HG02970 (cell line): ENCODE measurements around the gene SLAIN2.

ENCODE experiments used
- ATAC-seq: cut with Tn5 transposase; IDR thresholded peaks from one replicate; pipeline ENCODE4 v1.9.1; 2021; ENCODE audit warnings: mild to moderate bottlenecking, moderate library complexity, moderate number of reproducible peaks; ENCODE audit not compliant: unreplicated experiment, low FRiP score

SLAIN2 gene

DNA sequence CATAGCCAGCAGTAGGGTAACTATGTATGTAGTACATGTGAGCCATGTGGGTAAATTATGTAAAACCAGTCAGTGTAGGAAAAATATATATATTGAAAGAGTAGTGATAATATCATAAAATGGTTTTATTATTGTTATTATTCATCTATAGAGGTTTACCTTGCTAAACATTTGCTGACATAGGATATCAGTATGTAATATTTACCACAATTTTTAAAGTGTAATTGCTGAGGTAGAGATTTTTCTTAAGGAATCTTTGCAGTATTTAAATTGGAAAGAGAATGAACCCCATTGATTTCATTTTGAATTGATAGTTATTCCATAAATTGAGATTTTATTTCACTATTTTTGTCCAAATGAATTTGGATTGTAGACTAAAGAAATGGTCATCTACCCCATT lies 27.1 kb downstream of the SLAIN2 start:
- no peak for ATAC-seq

- ATAC-seq: no peak
Observed at GRCh38 chr4:48369248-48369647, 27.9 kb downstream of the SLAIN2 start.

DNA sequence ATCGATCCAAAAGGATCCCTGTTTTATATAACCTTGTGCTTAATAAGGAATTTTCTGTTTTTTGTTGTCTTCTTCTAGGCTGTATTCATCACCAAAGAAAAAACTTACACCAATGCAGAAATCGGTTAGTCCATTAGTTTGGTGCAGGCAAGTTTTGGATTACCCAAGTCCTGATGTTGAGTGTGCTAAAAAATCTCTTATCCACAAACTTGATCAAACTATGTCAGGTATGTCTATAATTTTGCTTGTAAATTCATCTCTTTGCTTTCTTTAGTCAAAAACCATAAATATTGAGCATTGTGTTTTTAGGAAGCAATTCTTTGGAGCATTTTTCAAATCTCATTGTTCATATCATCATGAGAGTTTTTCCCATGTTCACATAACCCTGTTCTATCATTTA lies 28.4 kb downstream of the SLAIN2 start:
- no peak for ATAC-seq

- no peak for ATAC-seq
Observed at GRCh38 chr4:48370260-48371134, 29.2 kb downstream of the SLAIN2 start.

- no peak for ATAC-seq
Observed at GRCh38 chr4:48372272-48372671, 30.9 kb downstream of the SLAIN2 start.

DNA sequence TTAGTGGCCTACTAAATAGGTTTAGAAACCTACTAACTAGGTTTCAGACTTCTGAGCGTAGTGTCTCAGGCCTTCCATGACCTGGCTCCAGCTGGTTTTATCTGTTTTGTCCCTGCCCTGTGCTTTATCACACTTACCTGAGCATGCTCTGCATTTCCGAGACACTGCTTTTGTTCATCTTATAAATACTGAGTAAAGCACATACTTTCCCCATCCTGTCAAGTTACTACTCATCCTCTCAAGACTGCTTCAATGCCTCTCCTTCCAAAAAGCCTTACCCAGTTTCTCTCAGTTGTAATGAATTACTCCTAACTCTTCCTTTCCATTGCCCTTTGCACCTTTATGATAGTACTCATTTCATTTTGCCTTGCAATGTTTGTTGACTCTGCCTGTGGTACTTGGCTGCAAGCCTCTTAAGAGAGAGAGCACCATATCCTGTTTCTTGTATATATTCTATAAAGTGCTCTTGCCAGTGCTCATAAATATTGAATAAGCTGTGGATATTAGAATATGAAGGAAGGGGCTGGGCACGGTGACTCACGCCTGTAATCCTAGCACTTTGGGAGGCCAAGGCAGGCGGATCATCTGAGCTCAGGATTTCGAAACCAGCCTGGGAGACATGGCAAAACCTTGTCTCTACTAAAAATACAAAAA lies 34.4 kb downstream of the SLAIN2 start:
- ATAC-seq: no peak

- ATAC-seq: no peak
Observed at GRCh38 chr4:48379587-48380180, 38.4 kb downstream of the SLAIN2 start.

DNA sequence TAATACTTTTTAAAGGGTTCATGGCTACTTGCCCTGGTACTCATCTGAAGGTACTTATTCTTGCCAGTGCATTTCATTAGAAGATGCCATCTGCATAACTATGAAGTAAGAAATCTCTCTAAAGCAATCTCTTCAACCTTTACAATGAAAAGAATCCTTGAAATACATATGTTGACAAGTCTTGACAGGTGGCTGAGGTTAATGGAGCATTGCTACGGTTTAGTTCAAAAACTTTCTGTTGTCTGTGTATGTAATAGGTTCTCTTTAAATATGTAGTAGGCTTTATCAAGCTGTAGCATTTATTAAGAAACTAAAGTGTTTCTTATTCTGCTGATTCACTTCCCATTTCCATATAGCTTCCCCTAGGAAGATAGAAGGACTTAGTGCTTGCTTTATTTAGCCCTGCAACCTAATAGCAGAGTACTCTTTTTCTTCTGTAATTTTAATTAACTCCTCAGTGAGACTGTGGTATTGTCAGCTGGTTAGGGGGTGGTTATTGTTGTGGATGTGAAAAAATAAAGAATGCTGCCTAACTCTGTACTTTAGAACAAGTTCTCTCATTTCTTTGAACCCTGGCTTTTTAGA lies 39.3 kb downstream of the SLAIN2 start:
- no peak for ATAC-seq

GRCh38 chr4:48388525-48389154 lies 47.3 kb downstream of the SLAIN2 start:
- ATAC-seq: no peak

GRCh38 chr4:48396043-48396442 lies 54.7 kb downstream of the SLAIN2 start:
- ATAC-seq: no peak

- ATAC-seq: no peak
Observed at GRCh38 chr4:48400416-48400815, 59.1 kb downstream of the SLAIN2 start.

GRCh38 chr4:48403358-48403757 lies 62.0 kb downstream of the SLAIN2 start:
- no peak for ATAC-seq

DNA sequence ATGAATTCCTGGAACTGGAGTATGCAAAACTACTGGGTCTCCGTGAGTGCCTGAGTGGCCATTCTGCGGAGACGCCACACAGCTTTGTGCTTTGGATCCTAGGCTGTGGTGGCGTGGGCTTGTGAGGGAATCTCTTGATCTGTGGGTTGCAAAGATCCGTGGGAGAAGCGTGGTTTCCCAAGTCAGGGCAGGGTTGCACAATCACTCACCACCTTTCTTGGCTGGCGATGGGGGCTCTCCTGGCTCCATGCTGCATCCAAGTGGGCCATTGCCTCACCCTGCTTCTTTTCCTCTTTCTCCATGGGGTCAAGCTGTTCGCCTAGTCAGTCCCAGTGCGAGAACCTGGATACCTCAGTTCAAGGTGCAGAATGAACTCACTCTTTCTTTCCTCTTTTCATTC lies 62.5 kb downstream of the SLAIN2 start:
- ATAC-seq: no peak

GRCh38 chr4:48405924-48406323 lies 64.6 kb downstream of the SLAIN2 start:
- no peak for ATAC-seq

GRCh38 chr4:48409203-48409602 lies 67.9 kb downstream of the SLAIN2 start:
- ATAC-seq: no peak

DNA sequence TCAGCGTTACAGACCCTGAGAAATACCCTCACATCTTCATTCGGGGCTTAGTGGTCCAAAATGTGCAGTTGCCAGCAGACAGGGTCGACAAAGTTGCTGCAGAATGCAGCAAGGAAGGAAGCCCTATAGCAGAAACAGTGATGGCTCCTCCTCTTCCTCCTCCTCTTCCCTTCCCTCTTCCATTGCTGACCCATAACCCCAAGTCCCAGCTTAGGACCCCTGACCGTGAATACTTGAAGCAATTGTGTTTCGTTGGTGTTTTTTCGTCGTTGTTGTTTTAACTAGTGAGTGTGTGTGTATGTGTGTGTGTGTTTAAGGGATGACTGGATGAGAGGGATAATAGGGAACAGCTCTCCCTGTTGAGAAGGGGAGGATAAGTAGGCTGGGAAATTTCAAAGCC lies 69.5 kb downstream of the SLAIN2 start:
- ATAC-seq: no peak

DNA sequence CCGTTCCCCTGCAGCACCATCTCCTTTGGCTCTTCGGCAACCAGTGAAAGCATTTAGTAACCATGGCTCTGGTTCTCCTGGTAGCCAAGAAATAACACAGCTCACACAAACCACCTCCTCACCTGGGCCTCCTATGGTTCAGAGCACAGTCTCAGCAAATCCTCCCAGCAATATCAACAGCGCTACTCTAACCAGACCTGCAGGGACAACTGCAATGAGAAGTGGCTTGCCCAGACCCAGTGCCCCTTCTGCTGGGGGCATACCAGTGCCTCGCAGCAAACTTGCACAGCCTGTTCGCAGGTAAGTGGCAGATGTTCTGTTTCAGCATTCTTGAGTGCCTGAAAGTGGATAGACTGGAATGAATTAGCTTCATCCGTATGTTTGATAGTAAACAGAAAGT lies 78.8 kb downstream of the SLAIN2 start:
- no peak for ATAC-seq

DNA sequence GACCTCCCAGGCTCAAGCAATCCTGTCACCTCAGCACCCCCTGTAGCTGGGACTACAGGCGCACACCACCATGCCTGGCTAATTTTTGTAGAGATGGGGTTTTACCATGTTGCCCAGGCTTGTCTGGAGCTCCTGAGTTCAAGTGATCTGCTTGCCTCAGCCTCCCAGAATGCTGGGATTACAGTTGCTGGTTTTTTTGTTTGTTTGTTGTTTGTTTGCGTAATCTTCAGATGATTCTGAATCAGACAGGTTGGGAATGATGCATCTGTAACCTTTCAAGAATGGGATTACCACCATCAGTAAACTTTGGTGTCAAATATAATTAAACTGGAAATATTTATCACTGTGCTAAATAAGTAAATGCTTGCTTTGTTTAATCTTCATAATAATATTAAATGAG lies 79.8 kb downstream of the SLAIN2 start:
- no peak for ATAC-seq

GRCh38 chr4:48428926-48429325 lies 87.6 kb downstream of the SLAIN2 start:
- ATAC-seq: no peak

- ATAC-seq: no peak
Observed at GRCh38 chr4:48429709-48430474, 88.6 kb downstream of the SLAIN2 start.
